ENCODE data around the gene MAGI1.

The MAGI1 gene

GRCh38 chr3:65582012-65582717 is 456.6 kb downstream of the MAGI1 start:
- H3K27ac ChIP-seq, result no peak overlapping the region
- TF ChIP-seq CTCF (conservative IDR thresholded peaks at IDR 0.05), result no peak
- no peak for TF ChIP-seq ZFX (IDR thresholded peaks at IDR 0.05)

GRCh38 chr3:65581313-65581712 is 457.4 kb downstream of the MAGI1 start:
- TF ChIP-seq CTCF (conservative IDR thresholded peaks at IDR 0.05), result no peak
- no peak for TF ChIP-seq ZFX (IDR thresholded peaks at IDR 0.05)
- no peak overlapping the region for H3K27ac ChIP-seq

- TF ChIP-seq CTCF (conservative IDR thresholded peaks at IDR 0.05) (no peak), ZFX (IDR thresholded peaks at IDR 0.05) (no peak)
- H3K27ac ChIP-seq, result no peak overlapping the region
These were observed 459.9 kb downstream of the MAGI1 start for GRCh38 chr3:65578861-65579260.

GRCh38 chr3:65577843-65578430 is 460.8 kb downstream of the MAGI1 start:
- no peak overlapping the region for H3K27ac ChIP-seq
- no peak for TF ChIP-seq ZFX (IDR thresholded peaks at IDR 0.05)
- no peak for TF ChIP-seq CTCF (conservative IDR thresholded peaks at IDR 0.05)

GRCh38 chr3:65576966-65577365 is 461.8 kb downstream of the MAGI1 start:
- no peak overlapping the region for H3K27ac ChIP-seq
- TF ChIP-seq ZFX (IDR thresholded peaks at IDR 0.05), result no peak
- TF ChIP-seq CTCF (conservative IDR thresholded peaks at IDR 0.05), result no peak

GRCh38 chr3:65576228-65576627 is 462.5 kb downstream of the MAGI1 start:
- no peak overlapping the region for H3K27ac ChIP-seq
- TF ChIP-seq CTCF (conservative IDR thresholded peaks at IDR 0.05) (no peak), ZFX (IDR thresholded peaks at IDR 0.05) (no peak)

- H3K27ac ChIP-seq, result no peak overlapping the region
- TF ChIP-seq ZFX (IDR thresholded peaks at IDR 0.05) (no peak), CTCF (conservative IDR thresholded peaks at IDR 0.05) (no peak)
These were observed 463.3 kb downstream of the MAGI1 start for GRCh38 chr3:65575376-65575840.

Measured in C4-2B (cell line).